GM23338 (cell line): ENCODE data around the gene DCTN5. TPM values are rescaled to one million over a fixed set of nuclear protein-coding genes. Genes with fewer than 3 reads are reported as not detected.

Source experiments
- ATAC-seq: fragments of 200-7000 bp; cut with Tn5 transposase; 3 replicates; pipeline ENCODE4 v1.9.1; 2020
- DNase-seq: peaks from one replicate; pipeline ENCODE4 v3.0.0-alpha.2; 2015; ENCODE audit warnings: low spot score
- H2AFZ ChIP-seq: fragments of 200-600 bp; sonication (generic); 2 replicates; pipeline ENCODE4 v1.8.0; 2016; ENCODE audit warnings: antibody characterized with exemption, mild to moderate bottlenecking, moderate library complexity
- H3F3A ChIP-seq: fragments of 200-600 bp; sonication (generic); replicated peaks from 2 replicates; pipeline ENCODE4 v1.8.0; 2017; ENCODE audit warnings: antibody characterized with exemption, mixed run types, low read depth
- H3K27ac ChIP-seq: fragments of 200-600 bp; sonication (generic); 2 replicates; pipeline ENCODE4 v1.6.1; 2016; ENCODE audit warnings: low read depth
- H3K27me3 ChIP-seq: fragments of 200-600 bp; sonication (generic); 2 replicates; pipeline ENCODE4 v1.8.0; 2016; ENCODE audit warnings: mild to moderate bottlenecking, mixed run types, moderate library complexity; ENCODE audit not compliant: insufficient read depth
- H3K36me3 ChIP-seq: fragments of 200-600 bp; sonication (generic); 2 replicates; pipeline ENCODE4 v1.8.0; 2016; ENCODE audit warnings: mild to moderate bottlenecking; ENCODE audit not compliant: insufficient read depth
- H3K4me1 ChIP-seq: fragments of 200-600 bp; sonication (generic); 2 replicates; pipeline ENCODE4 v1.8.0; 2016; ENCODE audit warnings: mild to moderate bottlenecking, moderate library complexity; ENCODE audit not compliant: insufficient read depth
- H3K4me2 ChIP-seq: fragments of 200-600 bp; sonication (generic); 2 replicates; pipeline ENCODE4 v1.7.1; 2017; ENCODE audit warnings: mixed run types
- H3K4me3 ChIP-seq: fragments of 200-600 bp; sonication (generic); 2 replicates; pipeline ENCODE4 v1.6.1; 2016; ENCODE audit warnings: mixed run types
- H3K79me2 ChIP-seq: fragments of 200-600 bp; sonication (generic); replicated peaks from 2 replicates; pipeline ENCODE4 v1.8.0; 2017; ENCODE audit warnings: mild to moderate bottlenecking; ENCODE audit not compliant: insufficient read depth
- H3K9me2 ChIP-seq: fragments of 200-600 bp; sonication (generic); 2 replicates; pipeline ENCODE4 v1.8.0; 2017; ENCODE audit not compliant: insufficient read depth
- H4K20me1 ChIP-seq: fragments of 200-600 bp; sonication (generic); replicated peaks from 2 replicates; pipeline ENCODE4 v1.8.0; 2017; ENCODE audit warnings: mild to moderate bottlenecking; ENCODE audit not compliant: insufficient read depth
- H3K27ac Mint-ChIP-seq: 2 replicates; pipeline ENCODE4 v1.8.0; 2020; ENCODE audit warnings: inconsistent platforms, mild to moderate bottlenecking, moderate library complexity, mixed read lengths
- H3K27me3 Mint-ChIP-seq: 3 replicates; pipeline ENCODE4 v1.8.0; 2022; ENCODE audit warnings: low read depth, mild to moderate bottlenecking, moderate library complexity, mixed read lengths, inconsistent platforms; ENCODE audit not compliant: insufficient read depth, poor library complexity
- H3K36me3 Mint-ChIP-seq: 3 replicates; pipeline ENCODE4 v1.8.0; 2021; ENCODE audit warnings: low read depth, mild to moderate bottlenecking, inconsistent platforms, moderate library complexity, mixed read lengths
- H3K4me1 Mint-ChIP-seq: 3 replicates; pipeline ENCODE4 v1.8.0; 2020; ENCODE audit warnings: mild to moderate bottlenecking, inconsistent platforms, mixed read lengths
- H3K4me3 Mint-ChIP-seq: 3 replicates; pipeline ENCODE4 v1.8.0; 2021; ENCODE audit warnings: moderate library complexity, mild to moderate bottlenecking, inconsistent platforms, mixed read lengths
- H3K9me3 Mint-ChIP-seq: 3 replicates; pipeline ENCODE4 v1.8.0; 2020; ENCODE audit warnings: moderate library complexity, mild to moderate bottlenecking, inconsistent platforms, mixed read lengths
- CREB1 ChIP-seq: fragments of 250-450 bp; sonication (Bioruptor Pico); IDR thresholded peaks from 2 replicates; pipeline ENCODE4 v1.5.0; 2020; ENCODE audit warnings: low read depth, mild to moderate bottlenecking, moderate library complexity
- CTCF ChIP-seq, 2 experiments: fragments of 200-600 bp in 1 of 2; sonication (generic) in 1 of 2; conservative IDR thresholded peaks; 2 replicates each; pipeline versions ENCODE4 v1.5.1 to v1.6.1; 2016 to 2017; ENCODE audit warnings: antibody characterized with exemption in 2 of 2, low read depth in 2 of 2, mild to moderate bottlenecking in 2 of 2, moderate library complexity in 1 of 2
- ETS1 ChIP-seq: IDR thresholded peaks from 2 replicates; pipeline ENCODE4 v1.6.1; 2016; ENCODE audit warnings: antibody characterized with exemption
- EZH2phosphoT487 ChIP-seq: fragments of 200-600 bp; sonication (generic); IDR thresholded peaks from one replicate; pipeline ENCODE4 v1.8.1; 2018; ENCODE audit warnings: antibody characterized with exemption; ENCODE audit not compliant: unreplicated experiment
- JUNB ChIP-seq: IDR thresholded peaks from one replicate; pipeline ENCODE4 v1.6.1; 2016; ENCODE audit warnings: antibody characterized with exemption; ENCODE audit not compliant: unreplicated experiment
- NANOG ChIP-seq: IDR thresholded peaks from 2 replicates; pipeline ENCODE4 v1.6.1; 2016; ENCODE audit warnings: antibody characterized with exemption, borderline replicate concordance
- POLR2AphosphoS5 ChIP-seq: IDR thresholded peaks from 2 replicates; pipeline ENCODE4 v1.6.1; 2016; ENCODE audit warnings: antibody characterized with exemption, low read depth
- ZNF114 ChIP-seq: fragments of 250-450 bp; sonication (Bioruptor Pico); IDR thresholded peaks from 2 replicates; pipeline ENCODE4 v1.5.0; 2020; ENCODE audit warnings: mild to moderate bottlenecking, moderate library complexity
- ZNF462 ChIP-seq: fragments of 250-450 bp; sonication (Bioruptor Pico); IDR thresholded peaks from 2 replicates; pipeline ENCODE4 v1.5.0; 2020; ENCODE audit warnings: mild to moderate bottlenecking, moderate library complexity
- polyA plus RNA-seq: library from polyadenylated mRNA; unstranded; fragments of >200 nt; fragmentation: Nextera tagmentation; extraction: Ambion mirVana; gene quantifications from 2 replicates; pipeline ENCODE4 v1.2.1, GENCODE V29; 2016
- total RNA-seq: library from RNA; depleted of rRNA; stranded (reverse); fragments of >200 nt; shearing (Covaris generic); gene quantifications from 2 replicates; pipeline ENCODE4 v1.2.3, GENCODE V29; 2014

Gene DCTN5
- total and polyA plus RNA-seq, 2 experiments from 2014 or later = 11.5 to 69.6 TPM

- H3K27me3 ChIP-seq = no peaks in the 10 kb centered on the region
- H3K27me3 Mint-ChIP-seq = peaks cover 4% of the 10 kb centered on the region
- no peaks in the 10 kb centered on the region for H3F3A ChIP-seq
- no peak overlapping the region for H3K4me3 ChIP-seq
- H3K27ac Mint-ChIP-seq = no peak overlapping the region
- no peak overlapping the region for H2AFZ ChIP-seq
- DNase-seq (no peak), ATAC-seq (no peak)
- H3K4me3 Mint-ChIP-seq = no peak overlapping the region
- peaks cover 31% of the 10 kb centered on the region; the same call in 2 of the 3 replicates for H3K36me3 Mint-ChIP-seq
- no peaks in the 10 kb centered on the region for H3K4me1 ChIP-seq
- no peaks in the 10 kb centered on the region for H3K9me3 Mint-ChIP-seq
- no peak overlapping the region for H3K27ac ChIP-seq
- H4K20me1 ChIP-seq = peaks cover 27% of the 10 kb centered on the region
- no peaks in the 10 kb centered on the region for H3K4me1 Mint-ChIP-seq
- peaks cover 11% of the 10 kb centered on the region; the same call in 1 of the 2 replicates for H3K36me3 ChIP-seq
- no peak overlapping the region for H3K4me2 ChIP-seq
- no peak for TF ChIP-seq ZNF114 (CRISPR knock-in tag)
- no peak for TF ChIP-seq EZH2phosphoT487
- no peak for TF ChIP-seq CREB1 (CRISPR knock-in tag)
- no peak for TF ChIP-seq ETS1
- no peak for TF ChIP-seq POLR2AphosphoS5
- H3K79me2 ChIP-seq = peaks cover 98% of the 10 kb centered on the region
- no peaks in the 10 kb centered on the region for H3K9me2 ChIP-seq
Observed at GRCh38 chr16:23650674-23651416, 9.6 kb downstream of the DCTN5 start.

- Histone ChIP-seq H3K27me3 (no peaks in the 10 kb centered on the region), H3K4me1 (no peaks in the 10 kb centered on the region), H3K27ac (no peak overlapping the region), H3K4me3 (no peak overlapping the region), H3K36me3 (peaks cover 11% of the 10 kb centered on the region; the same call in 1 of the 2 replicates), H3F3A (no peaks in the 10 kb centered on the region), H3K79me2 (peaks cover 89% of the 10 kb centered on the region), H2AFZ (no peak overlapping the region), H3K9me2 (no peaks in the 10 kb centered on the region), H4K20me1 (peaks cover 18% of the 10 kb centered on the region), H3K4me2 (no peak overlapping the region)
- peaks cover 4% of the 10 kb centered on the region for H3K27me3 Mint-ChIP-seq
- no peak for ATAC-seq
- H3K36me3 Mint-ChIP-seq = peaks cover 19% of the 10 kb centered on the region; the same call in 2 of the 3 replicates
- H3K27ac Mint-ChIP-seq = no peak overlapping the region
- DNase-seq = no peak
- H3K9me3 Mint-ChIP-seq = no peaks in the 10 kb centered on the region
- no peak overlapping the region for H3K4me3 Mint-ChIP-seq
- no peaks in the 10 kb centered on the region for H3K4me1 Mint-ChIP-seq
- no peak for TF ChIP-seq EZH2phosphoT487
- no peak for TF ChIP-seq ETS1
- no peak for TF ChIP-seq ZNF462 (CRISPR knock-in tag)
- TF ChIP-seq NANOG = no peak
- TF ChIP-seq CTCF (conservative IDR thresholded peaks at IDR 0.05; ENCODE audit: low read depth in 2 of 2) = no peak
- TF ChIP-seq JUNB = no peak
- TF ChIP-seq ZNF114 (CRISPR knock-in tag) = no peak
- no peak for TF ChIP-seq CREB1 (CRISPR knock-in tag)
Observed at GRCh38 chr16:23651943-23652468, 10.7 kb downstream of the DCTN5 start.
